Measurements from ENCODE around the gene STAG3.

STAG3 gene

GRCh38 chr7:100157069-100157333 lies 20.7 kb upstream of the STAG3 start:
- TF ChIP-seq ESRRG (CRISPR knock-in tag; IDR thresholded peaks at IDR 0.05) (no peak), ZFP3 (CRISPR knock-in tag; IDR thresholded peaks at IDR 0.05) (no peak), ZNF70 (CRISPR knock-in tag; IDR thresholded peaks at IDR 0.05) (no peak), PPARA (CRISPR knock-in tag; IDR thresholded peaks at IDR 0.05; ENCODE audit: borderline replicate concordance) (no peak), GLIS3 (CRISPR knock-in tag; IDR thresholded peaks at IDR 0.05) (no peak), CSDC2 (CRISPR knock-in tag; IDR thresholded peaks at IDR 0.05) (no peak)
- ATAC-seq = no peak

GRCh38 chr7:100157334-100158228 lies 20.1 kb upstream of the STAG3 start:
- TF ChIP-seq OSR1 (CRISPR knock-in tag; IDR thresholded peaks at IDR 0.05) = no peak
- no peak for TF ChIP-seq ZNF565 (CRISPR knock-in tag; conservative IDR thresholded peaks at IDR 0.05; ENCODE audit: low read depth)
- TF ChIP-seq PATZ1 (CRISPR knock-in tag; IDR thresholded peaks at IDR 0.05; ENCODE audit: borderline replicate concordance) = peak; percentile 83; the same call in 1 of the 2 replicates
- no peak for TF ChIP-seq ZNF8 (CRISPR knock-in tag; IDR thresholded peaks at IDR 0.05)
- no peak for TF ChIP-seq ZC3H10 (CRISPR knock-in tag; IDR thresholded peaks at IDR 0.05)
- TF ChIP-seq CREB5 (CRISPR knock-in tag; IDR thresholded peaks at IDR 0.05; ENCODE audit: low read depth) = no peak
- peak; percentile 51 for ATAC-seq

- peak; percentile 91 for ATAC-seq
- TF ChIP-seq GLIS3 (CRISPR knock-in tag; IDR thresholded peaks at IDR 0.05) = peak; percentile 60; the same call in 1 of the 2 replicates
- TF ChIP-seq OSR1 (CRISPR knock-in tag; IDR thresholded peaks at IDR 0.05) = no peak
- no peak for TF ChIP-seq ZFP30 (CRISPR knock-in tag; IDR thresholded peaks at IDR 0.05)
- TF ChIP-seq ISL1 (CRISPR knock-in tag; IDR thresholded peaks at IDR 0.05) = no peak
- peak; percentile 84; the same call in 1 of the 2 replicates for TF ChIP-seq PATZ1 (CRISPR knock-in tag; IDR thresholded peaks at IDR 0.05; ENCODE audit: borderline replicate concordance)
- 0 out of 2 replicates have a peak, but pooled peaks have one; percentile 9 for TF ChIP-seq ZNF8 (CRISPR knock-in tag; IDR thresholded peaks at IDR 0.05)
- TF ChIP-seq POU6F1 (CRISPR knock-in tag; IDR thresholded peaks at IDR 0.05; ENCODE audit: borderline replicate concordance, low read depth) = no peak
- TF ChIP-seq TOX (CRISPR knock-in tag; IDR thresholded peaks at IDR 0.05; ENCODE audit: borderline replicate concordance) = no peak
- TF ChIP-seq CSDC2 (CRISPR knock-in tag; IDR thresholded peaks at IDR 0.05) = no peak
- TF ChIP-seq ARNTL (CRISPR knock-in tag; IDR thresholded peaks at IDR 0.05; ENCODE audit: borderline replicate concordance, low read depth) = no peak
- no peak for TF ChIP-seq ZNF565 (CRISPR knock-in tag; conservative IDR thresholded peaks at IDR 0.05; ENCODE audit: low read depth)
- no peak for TF ChIP-seq TCF4 (CRISPR knock-in tag; IDR thresholded peaks at IDR 0.05; ENCODE audit: borderline replicate concordance)
- no peak for TF ChIP-seq ZNF70 (CRISPR knock-in tag; IDR thresholded peaks at IDR 0.05)
- peak; percentile 40; the same call in 1 of the 2 replicates for TF ChIP-seq ZFP3 (CRISPR knock-in tag; IDR thresholded peaks at IDR 0.05)
- no peak for TF ChIP-seq RARB (CRISPR knock-in tag; IDR thresholded peaks at IDR 0.05)
- no peak for TF ChIP-seq PPARA (CRISPR knock-in tag; IDR thresholded peaks at IDR 0.05; ENCODE audit: borderline replicate concordance)
- no peak for TF ChIP-seq BACH2 (CRISPR knock-in tag; IDR thresholded peaks at IDR 0.05; ENCODE audit: borderline replicate concordance)
- TF ChIP-seq ZC3H10 (CRISPR knock-in tag; IDR thresholded peaks at IDR 0.05) = no peak
- no peak for TF ChIP-seq ESRRG (CRISPR knock-in tag; IDR thresholded peaks at IDR 0.05)
- TF ChIP-seq SNAI2 (CRISPR knock-in tag; IDR thresholded peaks at IDR 0.05) = 0 out of 2 replicates have a peak, but pooled peaks have one; percentile 24
- TF ChIP-seq CREB5 (CRISPR knock-in tag; IDR thresholded peaks at IDR 0.05; ENCODE audit: low read depth) = no peak
- peak; percentile 16; the same call in 1 of the 2 replicates for TF ChIP-seq TSHZ2 (CRISPR knock-in tag; IDR thresholded peaks at IDR 0.05)
Measured at GRCh38 chr7:100158229-100159098, 19.3 kb upstream of the STAG3 start, which contains the start of gene TRAPPC14. TSS of gene TRAPPC14 (minus strand) at chr7:100158723. CDS start at chr7:100158499, 224 bp downstream.
